ENCODE results near the gene ITGA11.
A peak's percentile ranks its signal among the peaks of the same experiment; 100 is the strongest.

Gene ITGA11

DNA sequence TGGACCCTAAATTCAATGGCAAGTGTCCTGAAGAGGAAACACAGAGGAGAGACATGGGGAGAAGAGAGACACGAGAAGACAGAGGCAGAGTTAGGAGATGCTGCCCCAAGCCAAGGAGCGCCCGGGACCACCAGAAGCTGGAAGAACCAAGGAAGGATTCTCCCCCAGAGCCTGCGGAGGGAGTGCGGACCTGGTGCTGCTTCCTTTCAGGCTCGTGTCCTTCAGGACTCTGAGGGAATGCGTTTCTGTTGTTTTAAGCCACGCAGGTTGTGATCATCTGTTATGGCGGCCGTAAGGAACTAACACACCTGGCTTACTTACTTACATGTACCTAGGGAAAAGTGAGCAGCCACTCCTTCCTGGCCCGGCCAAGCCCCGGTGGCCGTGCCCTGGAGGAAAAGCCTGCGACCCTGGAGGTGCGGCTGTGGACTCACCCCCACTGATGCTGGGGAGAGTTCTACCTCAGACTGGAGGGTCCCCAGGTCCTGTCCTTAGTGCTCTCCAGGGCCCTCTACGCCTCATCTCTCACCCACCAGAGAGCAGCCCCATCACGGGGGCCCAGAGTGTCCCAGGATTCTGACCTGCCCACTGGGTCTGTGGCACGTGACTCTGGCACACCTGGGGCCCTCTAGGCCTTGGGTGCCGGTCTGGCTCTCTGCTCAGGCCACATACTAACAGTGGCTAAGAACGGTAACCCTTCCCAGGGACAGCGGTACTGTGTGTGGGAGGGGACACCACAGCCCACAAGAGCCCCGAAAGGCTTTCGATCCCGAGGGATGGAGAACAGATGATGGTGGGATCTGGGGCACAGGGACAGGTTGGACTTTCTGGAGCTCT lies 61.8 kb downstream of the ITGA11 start:
- DNase-seq (ENCODE audit: low read depth): no peak
- H3K4me3 ChIP-seq (ENCODE audit: low read length): no peak overlapping the region
- TF ChIP-seq, protein P1, sequence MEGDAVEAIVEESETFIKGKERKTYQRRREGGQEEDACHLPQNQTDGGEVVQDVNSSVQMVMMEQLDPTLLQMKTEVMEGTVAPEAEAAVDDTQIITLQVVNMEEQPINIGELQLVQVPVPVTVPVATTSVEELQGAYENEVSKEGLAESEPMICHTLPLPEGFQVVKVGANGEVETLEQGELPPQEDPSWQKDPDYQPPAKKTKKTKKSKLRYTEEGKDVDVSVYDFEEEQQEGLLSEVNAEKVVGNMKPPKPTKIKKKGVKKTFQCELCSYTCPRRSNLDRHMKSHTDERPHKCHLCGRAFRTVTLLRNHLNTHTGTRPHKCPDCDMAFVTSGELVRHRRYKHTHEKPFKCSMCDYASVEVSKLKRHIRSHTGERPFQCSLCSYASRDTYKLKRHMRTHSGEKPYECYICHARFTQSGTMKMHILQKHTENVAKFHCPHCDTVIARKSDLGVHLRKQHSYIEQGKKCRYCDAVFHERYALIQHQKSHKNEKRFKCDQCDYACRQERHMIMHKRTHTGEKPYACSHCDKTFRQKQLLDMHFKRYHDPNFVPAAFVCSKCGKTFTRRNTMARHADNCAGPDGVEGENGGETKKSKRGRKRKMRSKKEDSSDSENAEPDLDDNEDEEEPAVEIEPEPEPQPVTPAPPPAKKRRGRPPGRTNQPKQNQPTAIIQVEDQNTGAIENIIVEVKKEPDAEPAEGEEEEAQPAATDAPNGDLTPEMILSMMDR (IDR thresholded peaks at IDR 0.05; ENCODE audit: insufficient read depth, low read depth, low read length, missing control alignments): no peak

DNA sequence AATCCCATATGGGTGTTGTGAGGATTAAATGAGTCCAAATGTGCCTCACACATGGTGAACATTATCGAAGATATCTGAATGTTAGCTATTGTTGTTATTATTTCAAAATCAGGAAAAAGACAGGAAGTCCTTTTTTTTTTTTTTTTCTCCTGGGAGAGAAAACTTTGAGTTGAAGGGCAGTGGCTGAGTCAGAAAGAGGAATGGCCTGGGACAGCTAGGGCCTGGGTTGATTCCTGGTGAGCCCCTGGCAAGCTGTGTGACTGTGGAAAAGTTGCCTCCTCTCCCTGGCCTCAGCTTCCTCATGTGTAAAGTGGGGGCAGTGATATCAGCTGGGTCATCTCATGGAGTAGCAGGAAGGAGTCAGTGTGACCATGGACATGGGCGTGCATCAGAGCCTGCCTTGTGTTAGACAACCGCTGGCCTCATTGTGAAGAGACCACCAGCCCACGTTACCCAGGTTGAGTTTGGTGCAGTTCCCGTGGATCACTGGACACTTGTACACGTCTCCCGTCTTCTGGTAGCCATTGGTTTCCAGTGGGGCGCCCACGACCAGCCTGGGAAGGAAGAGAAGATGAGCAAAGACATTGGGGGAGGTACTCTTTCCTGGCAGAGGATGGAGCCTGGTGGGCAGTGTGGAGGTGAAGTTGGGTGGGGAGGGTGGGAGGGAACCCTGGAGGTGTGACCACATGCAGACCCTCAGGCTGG lies 63.1 kb downstream of the ITGA11 start:
- no peak for DNase-seq (ENCODE audit: low read depth)
- TF ChIP-seq, protein P1 (IDR thresholded peaks at IDR 0.05; ENCODE audit: insufficient read depth, low read depth, low read length, missing control alignments): no peak
- no peak overlapping the region for H3K4me3 ChIP-seq (ENCODE audit: low read length)

DNA sequence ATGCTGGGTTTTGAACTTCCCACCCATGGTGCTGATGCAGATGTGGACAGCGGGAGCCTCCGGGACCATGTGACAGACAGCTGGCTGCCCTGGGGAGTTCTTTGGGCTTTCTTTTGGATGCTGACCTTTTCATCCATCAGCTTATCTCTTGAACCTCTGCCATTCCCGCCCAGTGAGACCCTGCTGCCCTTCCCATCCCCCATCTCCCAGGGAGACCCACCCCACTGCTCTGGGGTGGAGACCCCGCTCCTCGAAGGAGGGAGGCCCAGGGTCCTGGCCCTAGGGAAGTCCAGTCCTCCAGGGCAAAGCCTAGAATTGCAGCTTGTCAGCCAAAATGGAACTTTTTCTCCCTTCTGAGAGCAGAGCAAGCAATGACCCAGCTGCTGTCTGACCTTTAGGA lies 64.0 kb downstream of the ITGA11 start:
- TF ChIP-seq, protein P1 (IDR thresholded peaks at IDR 0.05; ENCODE audit: insufficient read depth, low read depth, low read length, missing control alignments): no peak
- DNase-seq (ENCODE audit: low read depth): no peak
- H3K4me3 ChIP-seq (ENCODE audit: low read length): no peak overlapping the region

DNA sequence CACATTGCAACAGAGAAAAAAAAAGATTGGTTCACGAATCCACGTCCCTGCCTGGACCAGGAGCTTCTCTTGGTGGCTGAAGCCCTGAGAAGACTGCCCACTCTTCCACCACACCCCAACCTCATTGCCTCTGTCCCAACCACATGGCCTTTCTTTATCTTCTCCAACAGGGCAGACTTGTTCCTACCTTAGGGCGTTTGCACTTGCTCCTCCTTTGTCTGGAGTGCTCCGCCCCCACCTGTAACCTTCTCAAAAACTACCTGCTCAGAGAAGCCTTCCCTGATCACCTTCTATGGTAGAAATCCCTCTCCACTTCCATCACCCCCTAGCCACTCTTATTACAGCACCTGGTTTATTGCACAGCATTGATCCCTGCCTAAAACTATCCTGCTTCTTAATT lies 64.7 kb downstream of the ITGA11 start:
- no peak overlapping the region for H3K4me3 ChIP-seq (ENCODE audit: low read length)
- TF ChIP-seq, protein P1 (IDR thresholded peaks at IDR 0.05; ENCODE audit: insufficient read depth, low read depth, low read length, missing control alignments): no peak
- peak; percentile 28 for DNase-seq (ENCODE audit: low read depth)

DNA sequence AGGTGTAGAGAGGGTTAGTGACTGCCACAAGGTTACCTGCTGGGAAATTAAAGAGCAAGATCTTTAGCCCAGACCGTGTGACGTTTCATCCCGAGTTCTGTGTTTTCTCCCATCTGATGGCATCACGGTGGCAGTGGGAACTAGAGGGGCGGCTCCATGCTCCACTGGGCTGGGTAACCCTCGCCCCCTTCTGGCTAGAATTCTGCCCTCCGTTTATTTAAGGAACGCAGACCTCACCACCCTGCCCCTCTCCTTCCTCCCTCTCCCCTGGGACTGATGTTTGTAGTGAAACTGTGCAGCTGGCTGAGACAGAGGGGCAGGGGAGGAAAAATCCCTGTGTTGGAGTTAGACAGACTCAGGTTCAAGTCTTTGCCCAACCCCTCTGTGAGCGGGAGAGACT lies 65.6 kb downstream of the ITGA11 start:
- no peak for DNase-seq (ENCODE audit: low read depth)
- TF ChIP-seq, protein P1 (IDR thresholded peaks at IDR 0.05; ENCODE audit: insufficient read depth, low read depth, low read length, missing control alignments): no peak
- H3K4me3 ChIP-seq (ENCODE audit: low read length): no peak overlapping the region

DNA sequence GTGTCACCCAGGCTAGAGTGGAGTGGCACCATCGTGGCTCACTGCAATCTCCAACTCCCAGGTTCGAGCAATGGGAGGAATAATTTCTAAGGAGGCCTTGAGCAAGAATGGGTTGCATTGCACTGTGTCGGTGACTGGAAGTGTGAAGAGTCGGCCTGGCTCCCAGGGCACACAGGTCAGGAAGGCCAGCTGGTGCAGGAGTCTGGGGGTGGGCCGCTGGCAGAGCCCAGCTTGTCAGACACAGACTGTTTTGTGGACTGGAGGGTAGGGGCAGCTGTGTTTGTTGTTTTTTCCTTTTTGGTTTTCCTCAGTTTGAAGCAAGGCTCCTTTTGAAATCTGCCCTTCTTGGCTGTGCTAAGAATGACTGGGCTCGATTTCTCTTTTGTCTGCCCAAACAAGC lies 66.2 kb downstream of the ITGA11 start:
- TF ChIP-seq, protein P1 (IDR thresholded peaks at IDR 0.05; ENCODE audit: insufficient read depth, low read depth, low read length, missing control alignments): no peak
- H3K4me3 ChIP-seq (ENCODE audit: low read length): no peak overlapping the region
- no peak for DNase-seq (ENCODE audit: low read depth)

All from epithelial cell of esophagus (primary cell).